ENCODE results near the gene TRPC6. TPM values are rescaled to one million over a fixed set of nuclear protein-coding genes. Genes with fewer than 3 reads are reported as not detected.

The TRPC6 gene
- polyA plus RNA-seq, 1 donor (not counting 4 experiments of a cell fraction or from before 2014, with no cell fraction given) = 0.04 TPM

DNA sequence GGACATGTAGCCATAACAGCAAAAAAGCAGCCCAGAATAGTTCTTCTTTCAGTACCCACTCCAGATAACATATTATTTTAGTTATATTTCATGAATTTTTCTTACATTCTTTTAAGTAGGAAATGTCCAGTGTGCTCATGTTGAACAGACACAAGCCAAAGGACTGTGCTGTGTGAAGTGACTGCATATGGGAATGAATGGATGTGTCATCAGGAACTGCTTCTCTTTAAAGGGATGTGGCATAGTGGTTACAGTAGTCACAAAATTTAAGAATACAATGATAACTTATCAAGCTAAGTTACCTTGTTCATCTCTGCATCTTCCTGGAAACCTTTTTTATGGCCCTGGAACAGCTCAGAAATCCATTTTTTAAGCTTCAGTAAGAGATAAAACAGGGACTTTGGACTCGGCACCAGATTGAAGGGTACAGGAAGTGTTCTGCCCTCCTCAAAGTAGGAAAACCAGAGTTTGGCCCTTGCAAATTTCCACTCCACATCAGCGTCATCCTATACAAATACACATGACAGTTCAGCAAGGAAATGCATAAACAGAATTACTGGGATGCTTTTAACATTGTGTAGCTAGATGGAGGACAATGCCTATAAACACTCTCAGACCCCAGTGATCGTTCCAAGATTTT is 112.8 kb downstream of the TRPC6 start:
- DNase-seq (ENCODE audit: low read depth, low spot score) = no peak
- dilution Hi-C loops (cut with MboI; ENCODE audit: extremely low pct_ligation_motif_present, low sequenced_read_pairs) = no loop called here
- TF ChIP-seq EZH2 (IDR thresholded peaks at IDR 0.05; ENCODE audit: low read length) = no peak
- TF ChIP-seq, protein P1, sequence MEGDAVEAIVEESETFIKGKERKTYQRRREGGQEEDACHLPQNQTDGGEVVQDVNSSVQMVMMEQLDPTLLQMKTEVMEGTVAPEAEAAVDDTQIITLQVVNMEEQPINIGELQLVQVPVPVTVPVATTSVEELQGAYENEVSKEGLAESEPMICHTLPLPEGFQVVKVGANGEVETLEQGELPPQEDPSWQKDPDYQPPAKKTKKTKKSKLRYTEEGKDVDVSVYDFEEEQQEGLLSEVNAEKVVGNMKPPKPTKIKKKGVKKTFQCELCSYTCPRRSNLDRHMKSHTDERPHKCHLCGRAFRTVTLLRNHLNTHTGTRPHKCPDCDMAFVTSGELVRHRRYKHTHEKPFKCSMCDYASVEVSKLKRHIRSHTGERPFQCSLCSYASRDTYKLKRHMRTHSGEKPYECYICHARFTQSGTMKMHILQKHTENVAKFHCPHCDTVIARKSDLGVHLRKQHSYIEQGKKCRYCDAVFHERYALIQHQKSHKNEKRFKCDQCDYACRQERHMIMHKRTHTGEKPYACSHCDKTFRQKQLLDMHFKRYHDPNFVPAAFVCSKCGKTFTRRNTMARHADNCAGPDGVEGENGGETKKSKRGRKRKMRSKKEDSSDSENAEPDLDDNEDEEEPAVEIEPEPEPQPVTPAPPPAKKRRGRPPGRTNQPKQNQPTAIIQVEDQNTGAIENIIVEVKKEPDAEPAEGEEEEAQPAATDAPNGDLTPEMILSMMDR (optimal IDR thresholded peaks at IDR 0.05 in 1 of 3, IDR thresholded peaks at IDR 0.05 in 1 of 3, conservative IDR thresholded peaks at IDR 0.05 in 1 of 3; ENCODE audit: extremely low read depth in 1 of 3, insufficient read depth in 2 of 3, low read length in 3 of 3) = no peak

DNA sequence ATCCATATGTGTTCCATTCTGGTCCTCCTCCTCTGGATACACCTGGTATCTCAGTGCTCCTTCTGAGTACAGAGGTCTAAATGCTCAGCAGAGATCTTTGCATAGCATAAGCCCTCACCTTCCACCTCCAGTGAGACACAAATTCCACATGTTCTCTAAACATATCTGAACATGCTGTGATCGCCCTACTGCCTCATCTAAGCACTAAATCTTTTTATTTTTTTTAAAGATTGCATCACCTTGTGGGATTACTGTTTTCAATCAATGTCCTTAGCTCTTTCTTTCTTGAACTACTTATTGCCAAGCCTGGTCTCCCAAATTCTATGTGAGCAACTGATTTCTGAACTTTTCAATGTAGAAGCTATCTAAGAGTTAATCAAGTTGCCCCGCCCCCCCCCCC is 113.4 kb downstream of the TRPC6 start:
- Histone ChIP-seq H4K20me1 (ENCODE audit: control insufficient read depth, extremely low read depth, insufficient read depth, low read length) (no peaks in the 10 kb centered on the region), H3K9me3 (ENCODE audit: control insufficient read depth, low read depth, low read length) (no peaks in the 10 kb centered on the region), H3K9me1 (ENCODE audit: control insufficient read depth, extremely low read depth, insufficient read depth, low read length) (no peaks in the 10 kb centered on the region), H3K4me2 (ENCODE audit: control insufficient read depth, extremely low read depth, insufficient read depth, low read depth, low read length) (peak overlapping the region; percentile 67), H3K27ac (ENCODE audit: control insufficient read depth, insufficient read depth, low read length) (no peak overlapping the region), H3K36me3 (ENCODE audit: control insufficient read depth in 2 of 2, extremely low read depth in 1 of 2, insufficient read depth in 2 of 2, low read length in 2 of 2) (no peaks in the 10 kb centered on the region), H3K4me3 (ENCODE audit: control insufficient read depth in 2 of 3, extremely low read depth in 1 of 3, insufficient read depth in 2 of 3, low read depth in 1 of 3, low read length in 3 of 3) (peak overlapping the region in 1 of 3 experiments; percentile 25), H3K4me1 (ENCODE audit: control insufficient read depth, extremely low read depth, insufficient read depth, low read length) (peaks cover 13% of the 10 kb centered on the region), H3K79me2 (ENCODE audit: control insufficient read depth, insufficient read depth, low read length) (no peaks in the 10 kb centered on the region), H2AFZ (ENCODE audit: control insufficient read depth, low read length) (peak overlapping the region; percentile 60), H3K9ac (ENCODE audit: control insufficient read depth, extremely low read depth, insufficient read depth, low read length) (peak overlapping the region; percentile 18), H3K27me3 (ENCODE audit: control insufficient read depth, extremely low read depth, insufficient read depth, low read length) (no peaks in the 10 kb centered on the region)
- DNase-seq (ENCODE audit: low read depth, low spot score) = no peak
- dilution Hi-C loops (cut with MboI; ENCODE audit: extremely low pct_ligation_motif_present, low sequenced_read_pairs) = no loop called here
- peak; percentile 20 for FAIRE-seq
- no peak for TF ChIP-seq EZH2 (IDR thresholded peaks at IDR 0.05; ENCODE audit: low read length)
- TF ChIP-seq, protein P1 (optimal IDR thresholded peaks at IDR 0.05 in 1 of 3, IDR thresholded peaks at IDR 0.05 in 1 of 3, conservative IDR thresholded peaks at IDR 0.05 in 1 of 3; ENCODE audit: extremely low read depth in 1 of 3, insufficient read depth in 2 of 3, low read length in 3 of 3) = no peak

More for the DNA sequence above, 112.8 kb downstream of the TRPC6 start:
- Histone ChIP-seq H3K4me3 (ENCODE audit: control insufficient read depth in 2 of 3, extremely low read depth in 1 of 3, insufficient read depth in 2 of 3, low read depth in 1 of 3, low read length in 3 of 3) (peak overlapping the region in 1 of 3 experiments; percentile 25), H3K4me1 (ENCODE audit: control insufficient read depth, extremely low read depth, insufficient read depth, low read length) (peaks cover 13% of the 10 kb centered on the region), H3K9me1 (ENCODE audit: control insufficient read depth, extremely low read depth, insufficient read depth, low read length) (no peaks in the 10 kb centered on the region), H3K9ac (ENCODE audit: control insufficient read depth, extremely low read depth, insufficient read depth, low read length) (peak overlapping the region; percentile 18), H2AFZ (ENCODE audit: control insufficient read depth, low read length) (peak overlapping the region; percentile 60), H4K20me1 (ENCODE audit: control insufficient read depth, extremely low read depth, insufficient read depth, low read length) (no peaks in the 10 kb centered on the region), H3K36me3 (ENCODE audit: control insufficient read depth in 2 of 2, extremely low read depth in 1 of 2, insufficient read depth in 2 of 2, low read length in 2 of 2) (no peaks in the 10 kb centered on the region), H3K9me3 (ENCODE audit: control insufficient read depth, low read depth, low read length) (no peaks in the 10 kb centered on the region), H3K4me2 (ENCODE audit: control insufficient read depth, extremely low read depth, insufficient read depth, low read depth, low read length) (peak overlapping the region; percentile 67), H3K27me3 (ENCODE audit: control insufficient read depth, extremely low read depth, insufficient read depth, low read length) (no peaks in the 10 kb centered on the region), H3K79me2 (ENCODE audit: control insufficient read depth, insufficient read depth, low read length) (no peaks in the 10 kb centered on the region), H3K27ac (ENCODE audit: control insufficient read depth, insufficient read depth, low read length) (peak overlapping the region; percentile 26)
- FAIRE-seq = peak; percentile 36

Data from keratinocyte (primary cell).